CD14-positive monocyte (primary cell): ENCODE results near the gene TIGD6. TPM values are rescaled to one million over a fixed set of nuclear protein-coding genes. Genes with fewer than 3 reads are reported as not detected.

ENCODE experiments used
- DNase-seq, 3 donors: peaks; one replicate each; pipeline ENCODE4 v3.0.0-alpha.2; 2011 to 2022
- H2AFZ ChIP-seq: 2 replicates; pipeline ENCODE4 v1.6.0; 2012; ENCODE audit warnings: mild to moderate bottlenecking, low read depth, low read length, inconsistent platforms; ENCODE audit not compliant: insufficient read depth, poor library complexity, severe bottlenecking
- H3K27ac ChIP-seq, 2 donors: 1 replicate in 1 of 2; 2 replicates in 1 of 2; pipeline ENCODE4 v1.5.1; 2012 to 2013; ENCODE audit warnings: low read length in 2 of 2, control low read depth in 1 of 2, inconsistent platforms in 1 of 2, low read depth in 1 of 2, mild to moderate bottlenecking in 1 of 2
- H3K27me3 ChIP-seq, 2 donors: one replicate each; pipeline versions ENCODE4 v1.6.0 to v1.6.1; 2011 to 2013; ENCODE audit warnings: low read length in 2 of 2; ENCODE audit not compliant: control insufficient read depth in 2 of 2, insufficient read depth in 2 of 2
- H3K36me3 ChIP-seq, 2 donors: replicated peaks in 1 of 2; 1 replicate in 1 of 2; 2 replicates in 1 of 2; pipeline versions ENCODE4 v1.5.1 to v1.6.1; 2012 to 2013; ENCODE audit warnings: low read length in 2 of 2, control low read depth in 1 of 2, inconsistent platforms in 1 of 2, mild to moderate bottlenecking in 1 of 2; ENCODE audit not compliant: insufficient read depth in 2 of 2, control insufficient read depth in 1 of 2
- H3K4me1 ChIP-seq, 2 donors: 1 replicate in 1 of 2; 2 replicates in 1 of 2; pipeline versions ENCODE4 v1.5.1 to v1.6.1; 2012 to 2013; ENCODE audit warnings: low read length in 2 of 2, control low read depth in 1 of 2, inconsistent platforms in 1 of 2, mild to moderate bottlenecking in 1 of 2, moderate library complexity in 1 of 2; ENCODE audit not compliant: insufficient read depth in 2 of 2, control insufficient read depth in 1 of 2
- H3K4me2 ChIP-seq: replicated peaks from 2 replicates; pipeline ENCODE3; 2012; ENCODE audit warnings: low read length, moderate library complexity, mild to moderate bottlenecking; ENCODE audit not compliant: poor library complexity, severe bottlenecking; ENCODE audit errors: extremely low read depth
- H3K4me3 ChIP-seq, 3 experiments: fragments of 200-600 bp in 1 of 3; sonication (generic) in 1 of 3; replicated peaks in 1 of 3; 1 replicate in 2 of 3; 2 replicates in 1 of 3; pipeline ENCODE4 v1.5.1; 2011 to 2013; ENCODE audit warnings: low read length in 3 of 3, mild to moderate bottlenecking in 3 of 3, control low read depth in 2 of 3, low read depth in 2 of 3, inconsistent platforms in 1 of 3, moderate library complexity in 1 of 3
- H3K79me2 ChIP-seq: 2 replicates; pipeline ENCODE4 v1.6.0; 2012; ENCODE audit warnings: mild to moderate bottlenecking, control low read depth, inconsistent platforms, low read length, moderate library complexity; ENCODE audit not compliant: insufficient read depth
- H3K9ac ChIP-seq: 2 replicates; pipeline ENCODE4 v1.6.0; 2017; ENCODE audit warnings: low read length, mild to moderate bottlenecking; ENCODE audit not compliant: insufficient read depth, poor library complexity, severe bottlenecking
- H3K9me3 ChIP-seq, 2 donors: replicated peaks in 1 of 2; 1 replicate in 1 of 2; 2 replicates in 1 of 2; pipeline versions ENCODE4 v1.5.1 to v1.6.1; 2012 to 2013; ENCODE audit warnings: low read length in 2 of 2, control low read depth in 1 of 2; ENCODE audit not compliant: control insufficient read depth in 1 of 2, insufficient read depth in 1 of 2
- H4K20me1 ChIP-seq: 2 replicates; pipeline ENCODE4 v1.6.0; 2012; ENCODE audit warnings: mild to moderate bottlenecking, low read length, control low read depth, moderate library complexity; ENCODE audit not compliant: insufficient read depth
- H3K27ac Mint-ChIP-seq, 7 donors: one replicate each; pipeline ENCODE4 v1.8.0; 2020; ENCODE audit warnings: mild to moderate bottlenecking in 7 of 7, mixed read lengths in 7 of 7, moderate library complexity in 6 of 7, inconsistent platforms in 2 of 7
- H3K27me3 Mint-ChIP-seq, 3 donors: one replicate each; pipeline ENCODE4 v1.8.0; 2021 to 2022; ENCODE audit warnings: low read depth in 3 of 3, mild to moderate bottlenecking in 3 of 3, mixed read lengths in 3 of 3, moderate library complexity in 3 of 3, inconsistent platforms in 1 of 3
- H3K36me3 Mint-ChIP-seq, 2 donors: one replicate each; pipeline ENCODE4 v1.8.0; 2020; ENCODE audit warnings: mixed read lengths in 2 of 2, inconsistent platforms in 1 of 2, mild to moderate bottlenecking in 1 of 2
- H3K4me1 Mint-ChIP-seq: one replicate; pipeline ENCODE4 v1.8.0; 2020; ENCODE audit warnings: mild to moderate bottlenecking, mixed read lengths
- H3K4me3 Mint-ChIP-seq, 2 donors: one replicate each; pipeline ENCODE4 v1.8.0; 2020; ENCODE audit warnings: mild to moderate bottlenecking in 2 of 2, mixed read lengths in 2 of 2, moderate library complexity in 1 of 2
- H3K9me3 Mint-ChIP-seq, 7 donors: one replicate each; pipeline ENCODE4 v1.8.0; 2020 to 2022; ENCODE audit warnings: mixed read lengths in 7 of 7, mild to moderate bottlenecking in 6 of 7, moderate library complexity in 6 of 7, inconsistent platforms in 2 of 7
- CTCF ChIP-seq: fragments of 200-600 bp; IDR thresholded peaks from one replicate; pipeline ENCODE4 v1.8.0; 2022; ENCODE audit warnings: antibody characterized with exemption, mild to moderate bottlenecking
- WGBS: methylation state at CpG from one replicate; pipeline ENCODE4 v1.1.5; 2013; ENCODE audit warnings: missing lambda C conversion rate; ENCODE audit not compliant: insufficient coverage; 5-methylcytosine and 5-hydroxymethylcytosine counted together
- intact Hi-C, 2 donors: fragments of 100-400 bp; cut with micrococcal nuclease; formaldehyde crosslinking; loops; one replicate each; pipeline versions ENCODE4 v1.15.0 to v1.15.1; 2023
- polyA plus RNA-seq, 3 donors: library from polyadenylated mRNA; depleted of rRNA in 1 of 3; unstranded in 2 of 3; stranded (reverse) in 1 of 3; fragments of 300-500 nt in 2 of 3; fragments of >200 nt in 1 of 3; fragmentation: Illumina TruSeq in 2 of 3; gene quantifications; 1 replicate in 2 of 3; 2 replicates in 1 of 3; pipeline ENCODE4 v1.2.3, GENCODE V29; 2012 to 2021

TIGD6 gene
- polyA plus RNA-seq, 3 donors: 0.88 to 2.5 (median 1.8) TPM

GRCh38 chr5:150022158-150022531 lies 21.7 kb upstream of the TIGD6 start:
- Histone ChIP-seq H3K79me2 (no peaks in the 10 kb centered on the region), H4K20me1 (no peaks in the 10 kb centered on the region), H3K9me3 (no peaks in the 10 kb centered on the region), H3K4me3 (no peak overlapping the region), H3K4me2 (no peak overlapping the region), H3K27ac (no peak overlapping the region), H3K27me3 (no peaks in the 10 kb centered on the region), H3K36me3 (peaks cover 97 to 100% of the 10 kb centered on the region in 2 donors), H2AFZ (no peak overlapping the region), H3K4me1 (no peaks in the 10 kb centered on the region), H3K9ac (no peak overlapping the region)
- Mint-ChIP-seq H3K27me3 (no peaks in the 10 kb centered on the region), H3K36me3 (peaks cover 87 to 94% of the 10 kb centered on the region in 2 donors), H3K4me1 (peaks cover 6% of the 10 kb centered on the region), H3K4me3 (no peak overlapping the region), H3K9me3 (no peaks in the 10 kb centered on the region), H3K27ac (no peak overlapping the region)
- WGBS: 83% methylated on average over 1 of the region's 1 CpG
- TF ChIP-seq CTCF: no peak
- DNase-seq: no peak
- intact Hi-C loops: no loop called here

- H3K9me3 ChIP-seq: no peaks in the 10 kb centered on the region
- H3K79me2 ChIP-seq: no peaks in the 10 kb centered on the region
- H3K27ac Mint-ChIP-seq: peak overlapping the region in 1 of 7 donors; percentile 31
- 100% methylated on average over 2 of the region's 13 CpGs for WGBS
- no peak overlapping the region for H3K4me3 Mint-ChIP-seq
- no peaks in the 10 kb centered on the region for H3K27me3 Mint-ChIP-seq
- no peaks in the 10 kb centered on the region for H4K20me1 ChIP-seq
- H3K36me3 ChIP-seq: peaks cover 97 to 100% of the 10 kb centered on the region in 2 donors
- H3K4me2 ChIP-seq: no peak overlapping the region
- no peak overlapping the region for H3K4me3 ChIP-seq
- H3K27ac ChIP-seq: no peak overlapping the region
- DNase-seq: no peak
- intact Hi-C loops: no loop called here
- H3K9ac ChIP-seq: no peak overlapping the region
- peaks cover 0 to 1% (median 0%) of the 10 kb centered on the region in 7 donors for H3K9me3 Mint-ChIP-seq
- no peaks in the 10 kb centered on the region for H3K27me3 ChIP-seq
- no peak for TF ChIP-seq CTCF
- H3K4me1 ChIP-seq: no peaks in the 10 kb centered on the region
- no peak overlapping the region for H2AFZ ChIP-seq
- peaks cover 6% of the 10 kb centered on the region for H3K4me1 Mint-ChIP-seq
- peaks cover 88 to 95% of the 10 kb centered on the region in 2 donors for H3K36me3 Mint-ChIP-seq
Observed at GRCh38 chr5:150021491-150022157, 21.2 kb upstream of the TIGD6 start.
